Measurements from ENCODE around the gene GABBR2.

The GABBR2 gene

GRCh38 chr9:98594546-98595160, 114.1 kb downstream of the GABBR2 start:
- no peaks in the 10 kb centered on the region for H4K20me1 ChIP-seq (ENCODE audit: control insufficient read depth, insufficient read depth, low read depth, low read length)

GRCh38 chr9:98593354-98594253, 115.1 kb downstream of the GABBR2 start:
- H3F3A ChIP-seq (ENCODE audit: control insufficient read depth, insufficient read depth) = no peaks in the 10 kb centered on the region
- no peak overlapping the region for H3K4me3 ChIP-seq (ENCODE audit: low read length)
- H3K4me2 ChIP-seq (ENCODE audit: low read length) = no peak overlapping the region
- H3K36me3 ChIP-seq (ENCODE audit: control insufficient read depth, low read length) = no peaks in the 10 kb centered on the region
- H3K9me3 ChIP-seq (ENCODE audit: control insufficient read depth, insufficient read depth, low read length) = no peaks in the 10 kb centered on the region
- no peaks in the 10 kb centered on the region; the same call in 1 of the 2 replicates for H3K27me3 ChIP-seq (ENCODE audit: control insufficient read depth, low read length)
- TF ChIP-seq EZH2phosphoT487 (IDR thresholded peaks at IDR 0.05; ENCODE audit: borderline replicate concordance, low read length) = no peak
- TF ChIP-seq, protein P1, sequence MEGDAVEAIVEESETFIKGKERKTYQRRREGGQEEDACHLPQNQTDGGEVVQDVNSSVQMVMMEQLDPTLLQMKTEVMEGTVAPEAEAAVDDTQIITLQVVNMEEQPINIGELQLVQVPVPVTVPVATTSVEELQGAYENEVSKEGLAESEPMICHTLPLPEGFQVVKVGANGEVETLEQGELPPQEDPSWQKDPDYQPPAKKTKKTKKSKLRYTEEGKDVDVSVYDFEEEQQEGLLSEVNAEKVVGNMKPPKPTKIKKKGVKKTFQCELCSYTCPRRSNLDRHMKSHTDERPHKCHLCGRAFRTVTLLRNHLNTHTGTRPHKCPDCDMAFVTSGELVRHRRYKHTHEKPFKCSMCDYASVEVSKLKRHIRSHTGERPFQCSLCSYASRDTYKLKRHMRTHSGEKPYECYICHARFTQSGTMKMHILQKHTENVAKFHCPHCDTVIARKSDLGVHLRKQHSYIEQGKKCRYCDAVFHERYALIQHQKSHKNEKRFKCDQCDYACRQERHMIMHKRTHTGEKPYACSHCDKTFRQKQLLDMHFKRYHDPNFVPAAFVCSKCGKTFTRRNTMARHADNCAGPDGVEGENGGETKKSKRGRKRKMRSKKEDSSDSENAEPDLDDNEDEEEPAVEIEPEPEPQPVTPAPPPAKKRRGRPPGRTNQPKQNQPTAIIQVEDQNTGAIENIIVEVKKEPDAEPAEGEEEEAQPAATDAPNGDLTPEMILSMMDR (IDR thresholded peaks at IDR 0.05; ENCODE audit: low read depth, low read length, poor library complexity, severe bottlenecking) = no peak
- H3K9me2 ChIP-seq (replicated peaks; ENCODE audit: control insufficient read depth, low read length) = no peaks in the 10 kb centered on the region
- H3K27ac ChIP-seq (ENCODE audit: low read depth, low read length) = no peak overlapping the region
- no peaks in the 10 kb centered on the region for H3K79me2 ChIP-seq (ENCODE audit: control insufficient read depth, low read length)
- H3K4me1 ChIP-seq (ENCODE audit: control insufficient read depth, low read length) = no peaks in the 10 kb centered on the region
- no peaks in the 10 kb centered on the region for H4K20me1 ChIP-seq (ENCODE audit: control insufficient read depth, insufficient read depth, low read depth, low read length)

More at GRCh38 chr9:98594546-98595160, 114.1 kb downstream of the GABBR2 start:
- Histone ChIP-seq H3K9me3 (ENCODE audit: control insufficient read depth, insufficient read depth, low read length) (no peaks in the 10 kb centered on the region), H3K36me3 (ENCODE audit: control insufficient read depth, low read length) (no peaks in the 10 kb centered on the region), H3K79me2 (ENCODE audit: control insufficient read depth, low read length) (no peaks in the 10 kb centered on the region), H3K27ac (ENCODE audit: low read depth, low read length) (no peak overlapping the region), H3K27me3 (ENCODE audit: control insufficient read depth, low read length) (no peaks in the 10 kb centered on the region), H3K4me3 (ENCODE audit: low read length) (no peak overlapping the region), H3K4me1 (ENCODE audit: control insufficient read depth, low read length) (no peaks in the 10 kb centered on the region), H3K4me2 (ENCODE audit: low read length) (no peak overlapping the region), H3F3A (ENCODE audit: control insufficient read depth, insufficient read depth) (no peaks in the 10 kb centered on the region), H3K9me2 (replicated peaks; ENCODE audit: control insufficient read depth, low read length) (no peaks in the 10 kb centered on the region)
- TF ChIP-seq, protein P1 (IDR thresholded peaks at IDR 0.05; ENCODE audit: low read depth, low read length, poor library complexity, severe bottlenecking) = no peak
- no peak for TF ChIP-seq EZH2phosphoT487 (IDR thresholded peaks at IDR 0.05; ENCODE audit: borderline replicate concordance, low read length)

- Histone ChIP-seq H3K27ac (ENCODE audit: low read depth, low read length) (no peak overlapping the region), H3F3A (ENCODE audit: control insufficient read depth, insufficient read depth) (no peaks in the 10 kb centered on the region), H3K79me2 (ENCODE audit: control insufficient read depth, low read length) (no peaks in the 10 kb centered on the region)
Measured at GRCh38 chr9:98591696-98592095, 117.0 kb downstream of the GABBR2 start.

More at GRCh38 chr9:98591696-98592095, 117.0 kb downstream of the GABBR2 start:
- Histone ChIP-seq H4K20me1 (ENCODE audit: control insufficient read depth, insufficient read depth, low read depth, low read length) (no peaks in the 10 kb centered on the region), H3K36me3 (ENCODE audit: control insufficient read depth, low read length) (no peaks in the 10 kb centered on the region), H3K4me1 (ENCODE audit: control insufficient read depth, low read length) (no peaks in the 10 kb centered on the region), H3K9me3 (ENCODE audit: control insufficient read depth, insufficient read depth, low read length) (no peaks in the 10 kb centered on the region), H3K4me2 (ENCODE audit: low read length) (no peak overlapping the region), H3K9me2 (replicated peaks; ENCODE audit: control insufficient read depth, low read length) (no peaks in the 10 kb centered on the region), H3K4me3 (ENCODE audit: low read length) (no peak overlapping the region), H3K27me3 (ENCODE audit: control insufficient read depth, low read length) (no peaks in the 10 kb centered on the region; the same call in 1 of the 2 replicates)
- TF ChIP-seq, protein P1 (IDR thresholded peaks at IDR 0.05; ENCODE audit: low read depth, low read length, poor library complexity, severe bottlenecking) = no peak
- TF ChIP-seq EZH2phosphoT487 (IDR thresholded peaks at IDR 0.05; ENCODE audit: borderline replicate concordance, low read length) = no peak
